A673 (cell line): ENCODE data around the gene DOCK6.

ENCODE experiments used
- CTCF ChIP-seq: fragments of 300-800, 200-600 bp; sonication (generic); conservative IDR thresholded peaks from 2 replicates; pipeline ENCODE4 v1.5.1; 2017; ENCODE audit warnings: low read depth, mild to moderate bottlenecking, antibody characterized with exemption, low read length, moderate library complexity, mixed read lengths
- EZH2 ChIP-seq: fragments of 200-600 bp; sonication (generic); IDR thresholded peaks from 2 replicates; pipeline ENCODE4 v1.6.1; 2017; ENCODE audit warnings: borderline replicate concordance, low read depth, mild to moderate bottlenecking, mixed read lengths, antibody characterized with exemption, low read length; ENCODE audit not compliant: poor library complexity, severe bottlenecking

GRCh38 chr19:11182994-11183393 is 79.3 kb downstream of the DOCK6 start:
- no peak for TF ChIP-seq CTCF
- no peak for TF ChIP-seq EZH2
